Amygdala (tissue), 56 donors: ENCODE results near the gene TTLL11.
A peak's percentile ranks its signal among the peaks of the same experiment; 100 is the strongest.
"Not testable (repeated sequence)": the region's sequence is repeated elsewhere in the genome, so short reads cannot be mapped to it uniquely, and the experiment has no call there.

ENCODE experiments used
- DNase-seq, 56 donors: peaks; one replicate each; lab custom pipeline; 2025; lab: John Stamatoyannopoulos, UW

TTLL11 gene

DNA sequence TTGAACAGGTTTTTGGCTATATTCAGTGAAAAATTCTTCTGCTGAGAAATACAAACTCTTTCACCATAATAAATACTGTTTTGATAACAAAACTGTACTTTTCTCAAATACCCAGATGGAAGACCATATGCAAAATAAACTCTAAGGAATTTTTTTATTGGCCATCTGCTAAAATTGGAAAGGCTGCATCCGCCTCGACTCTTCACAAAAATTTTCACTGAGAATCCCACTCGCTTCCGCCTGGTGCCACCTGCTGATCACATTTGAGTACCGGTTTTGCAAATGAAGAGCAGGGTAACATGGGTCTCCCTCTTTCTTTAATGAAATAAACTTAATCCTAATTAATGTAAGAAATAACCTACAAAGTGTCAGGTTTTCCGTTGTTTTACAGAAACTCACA, 76.4 kb downstream of the TTLL11 start:
- DNase-seq: peak in 17 of 56 donors; percentile 10 to 69 (median 34)

- DNase-seq: no peak
Measured at GRCh38 chr9:122016309-122016708, 76.8 kb downstream of the TTLL11 start.

- DNase-seq: no peak
Measured at GRCh38 chr9:122015170-122015821, 77.8 kb downstream of the TTLL11 start.

DNA sequence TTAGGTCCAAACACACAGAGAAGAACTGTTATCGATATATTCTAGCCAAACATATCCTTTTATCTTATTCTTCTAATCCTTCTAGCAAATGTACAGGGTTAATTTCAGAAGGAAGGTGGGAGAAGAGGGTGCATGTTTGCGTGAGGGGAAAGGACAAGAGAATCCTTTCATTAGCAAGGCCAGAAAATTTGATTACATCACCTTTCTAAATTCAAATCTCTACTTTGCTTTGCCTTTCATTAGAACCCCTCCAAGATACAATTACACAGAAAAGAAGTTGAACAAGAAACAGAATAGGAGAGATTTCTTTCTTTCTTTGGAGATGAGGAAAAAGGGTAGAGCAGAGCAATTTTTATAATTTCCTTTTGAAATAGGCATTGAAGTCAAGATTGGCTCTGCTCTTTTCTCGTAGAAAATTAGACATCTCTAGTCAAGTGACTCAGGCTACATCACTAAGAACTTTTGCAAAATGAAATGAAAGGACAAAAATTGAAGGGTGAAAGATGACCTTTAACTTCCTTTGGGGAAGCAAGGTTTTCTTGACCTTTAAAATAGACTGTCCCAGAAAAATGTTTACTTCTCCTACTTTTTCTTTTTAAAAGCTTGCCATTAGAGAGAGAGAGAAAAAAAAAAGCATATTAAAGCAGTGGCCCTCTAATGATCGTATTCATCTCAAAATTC, 81.2 kb downstream of the TTLL11 start:
- no peak for DNase-seq

- no peak for DNase-seq
Measured at GRCh38 chr9:122008559-122008958, 84.5 kb downstream of the TTLL11 start.

DNA sequence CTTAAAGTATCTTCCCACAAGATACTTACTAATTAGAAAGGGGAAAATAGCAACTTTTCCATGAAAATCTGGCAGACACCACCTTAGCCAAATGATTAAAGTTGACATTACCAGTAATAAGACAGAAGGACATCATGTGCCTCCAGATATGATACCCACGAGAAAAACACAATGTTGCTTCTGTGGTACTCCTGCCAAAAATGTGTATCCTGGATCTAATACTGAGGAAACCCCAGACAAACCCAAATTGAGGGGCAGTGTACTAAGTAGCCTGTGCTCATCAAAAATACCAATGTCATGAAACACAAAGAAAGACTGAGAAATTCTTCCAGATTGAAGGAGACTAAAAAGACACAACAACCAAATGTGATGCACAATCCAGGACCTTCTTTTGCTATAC, 85.3 kb downstream of the TTLL11 start:
- DNase-seq: no peak

DNA sequence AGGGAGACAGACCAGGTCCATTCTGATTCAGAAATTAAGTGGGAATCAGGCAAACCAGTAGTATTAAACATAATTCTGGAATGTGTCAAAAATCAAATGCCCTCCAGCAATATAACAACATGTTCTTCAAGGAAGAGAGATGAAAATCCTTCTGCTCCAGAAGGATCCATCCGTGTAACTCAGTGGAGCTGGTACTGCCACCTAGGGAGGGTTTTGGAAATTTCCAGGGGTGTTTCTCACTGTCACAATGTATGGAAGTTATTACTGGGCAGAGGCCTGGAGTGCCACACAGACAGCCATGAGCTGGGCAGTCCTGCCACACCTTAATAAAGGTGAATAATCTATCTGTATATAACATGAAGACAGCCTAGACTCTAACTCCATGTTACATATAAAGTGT, 87.5 kb downstream of the TTLL11 start:
- peak in 1 of 56 donors; percentile 6 for DNase-seq

GRCh38 chr9:122004589-122004988, 88.5 kb downstream of the TTLL11 start:
- DNase-seq: no peak

- no peak for DNase-seq
Measured at GRCh38 chr9:122001491-122002201, 91.5 kb downstream of the TTLL11 start.

- DNase-seq: not testable (repeated sequence)
Measured at GRCh38 chr9:122000526-122000925, 92.6 kb downstream of the TTLL11 start.

GRCh38 chr9:121999556-121999955, 93.6 kb downstream of the TTLL11 start:
- DNase-seq: no peak

- DNase-seq: no peak
Measured at GRCh38 chr9:121998513-121999049, 94.5 kb downstream of the TTLL11 start.

DNA sequence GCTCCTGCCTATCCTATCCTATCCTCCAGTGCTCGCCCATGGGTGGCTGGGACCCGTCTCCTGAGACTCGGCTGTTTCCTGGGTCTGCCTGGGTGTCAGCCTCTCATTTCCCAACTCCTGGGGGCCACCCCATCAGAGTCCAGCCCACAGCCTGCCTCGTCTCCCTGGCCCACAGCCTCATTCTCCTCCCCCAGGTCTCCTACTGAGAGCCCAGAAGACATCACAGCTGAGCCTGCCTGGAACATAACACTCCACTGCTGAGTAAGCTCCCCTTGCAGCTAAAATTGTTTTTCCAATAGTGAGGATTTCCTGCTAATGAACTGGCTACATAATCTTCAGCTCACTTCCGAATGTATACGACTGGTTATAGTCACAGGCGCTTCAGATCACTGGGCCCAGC, 95.3 kb downstream of the TTLL11 start:
- no peak for DNase-seq

DNA sequence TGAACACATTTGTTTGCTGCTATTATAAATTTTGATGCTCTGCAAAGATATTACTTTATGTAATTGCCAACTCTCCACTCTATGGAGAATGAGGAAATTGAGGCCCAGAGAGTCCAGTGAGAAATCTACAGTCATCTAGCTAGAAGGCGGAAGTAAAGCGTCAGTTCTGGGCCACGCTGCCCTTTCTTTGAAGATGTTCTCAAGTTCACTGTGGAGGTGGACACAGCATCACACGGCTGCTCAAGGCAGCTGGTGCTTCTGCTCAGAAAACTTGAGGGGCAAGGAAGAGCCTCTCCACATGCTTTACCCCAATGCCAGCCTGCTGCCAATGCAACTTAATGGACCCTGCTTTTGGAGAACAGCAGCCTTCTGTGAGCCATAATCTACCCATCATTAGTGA, 96.3 kb downstream of the TTLL11 start:
- no peak for DNase-seq

- no peak for DNase-seq
Measured at GRCh38 chr9:121995997-121996396, 97.1 kb downstream of the TTLL11 start.

- DNase-seq: peak in 34 of 56 donors; percentile 11 to 81 (median 34)
Measured at GRCh38 chr9:121992571-121993212, 100.4 kb downstream of the TTLL11 start.

DNA sequence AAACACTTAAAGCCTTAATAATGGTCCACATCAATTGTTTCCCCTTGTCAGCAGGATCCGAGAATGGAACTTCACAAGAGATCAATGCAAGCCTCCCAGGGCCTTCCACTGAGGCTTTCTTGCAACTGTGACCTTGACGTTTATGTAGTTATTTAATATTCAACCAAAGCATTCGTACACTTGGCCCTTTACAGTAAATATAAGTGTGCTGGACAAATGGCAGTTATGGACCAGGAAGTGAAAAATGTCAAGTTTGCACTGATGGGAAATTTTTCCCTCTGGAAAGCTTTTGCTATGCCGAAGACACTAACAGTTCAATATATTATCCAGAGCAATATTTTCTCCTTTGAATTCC, 101.8 kb downstream of the TTLL11 start:
- DNase-seq: no peak

DNA sequence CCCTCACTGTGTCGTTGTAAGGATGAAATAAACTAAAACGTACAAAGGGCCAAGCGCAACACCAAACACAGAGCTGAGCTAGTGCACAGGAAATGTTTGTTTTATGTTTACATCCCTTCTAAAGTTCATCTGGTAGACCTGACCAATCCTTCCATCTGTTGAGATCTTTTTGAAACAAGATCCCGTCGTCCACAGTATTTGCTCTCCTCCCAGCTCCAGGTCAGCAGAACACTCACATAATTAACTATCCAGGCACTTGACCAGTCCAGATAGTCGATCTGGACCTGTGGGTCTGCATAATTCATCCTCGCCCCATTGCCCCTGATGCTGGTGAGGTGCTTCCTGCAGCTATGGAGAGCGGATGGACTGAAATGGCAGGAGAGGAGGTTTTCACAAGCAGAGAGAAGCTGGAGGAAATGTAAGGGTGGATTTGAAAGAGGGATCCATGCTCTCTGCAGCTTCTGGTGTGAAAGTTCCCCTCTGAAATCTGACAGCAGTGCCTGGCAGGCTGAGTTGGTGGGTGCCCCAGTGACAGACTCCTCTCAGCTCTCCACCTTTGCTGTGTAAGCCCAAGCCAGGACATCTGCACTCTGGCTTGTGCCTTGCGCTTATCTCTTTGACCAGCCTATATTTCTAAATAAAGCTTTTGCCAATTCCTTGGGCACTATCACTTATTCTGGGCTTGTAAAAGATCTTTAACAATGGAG, 102.4 kb downstream of the TTLL11 start:
- no peak for DNase-seq

- no peak for DNase-seq
Measured at GRCh38 chr9:121989010-121989409, 104.1 kb downstream of the TTLL11 start.

- DNase-seq: no peak
Measured at GRCh38 chr9:121987314-121987713, 105.8 kb downstream of the TTLL11 start.
